B cell (primary cell): ENCODE measurements around the gene IPO13.

Experiments
- EZH2 ChIP-seq: IDR thresholded peaks from 2 replicates; pipeline ENCODE4 v1.6.1; 2012; ENCODE audit warnings: borderline replicate concordance, low read depth, mild to moderate bottlenecking, moderate library complexity, low read length; ENCODE audit not compliant: insufficient read depth, poor library complexity, severe bottlenecking
- TF ChIP-seq, protein P1 (sequence below): fragments of 200-600 bp; IDR thresholded peaks from one replicate; pipeline ENCODE4 v1.8.0; 2022; ENCODE audit warnings: antibody characterized with exemption, mild to moderate bottlenecking

- TF ChIP-seq, protein P1, sequence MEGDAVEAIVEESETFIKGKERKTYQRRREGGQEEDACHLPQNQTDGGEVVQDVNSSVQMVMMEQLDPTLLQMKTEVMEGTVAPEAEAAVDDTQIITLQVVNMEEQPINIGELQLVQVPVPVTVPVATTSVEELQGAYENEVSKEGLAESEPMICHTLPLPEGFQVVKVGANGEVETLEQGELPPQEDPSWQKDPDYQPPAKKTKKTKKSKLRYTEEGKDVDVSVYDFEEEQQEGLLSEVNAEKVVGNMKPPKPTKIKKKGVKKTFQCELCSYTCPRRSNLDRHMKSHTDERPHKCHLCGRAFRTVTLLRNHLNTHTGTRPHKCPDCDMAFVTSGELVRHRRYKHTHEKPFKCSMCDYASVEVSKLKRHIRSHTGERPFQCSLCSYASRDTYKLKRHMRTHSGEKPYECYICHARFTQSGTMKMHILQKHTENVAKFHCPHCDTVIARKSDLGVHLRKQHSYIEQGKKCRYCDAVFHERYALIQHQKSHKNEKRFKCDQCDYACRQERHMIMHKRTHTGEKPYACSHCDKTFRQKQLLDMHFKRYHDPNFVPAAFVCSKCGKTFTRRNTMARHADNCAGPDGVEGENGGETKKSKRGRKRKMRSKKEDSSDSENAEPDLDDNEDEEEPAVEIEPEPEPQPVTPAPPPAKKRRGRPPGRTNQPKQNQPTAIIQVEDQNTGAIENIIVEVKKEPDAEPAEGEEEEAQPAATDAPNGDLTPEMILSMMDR = no peak
- no peak for TF ChIP-seq EZH2
Measured at GRCh38 chr1:43965316-43965715, 18.6 kb downstream of the IPO13 start.
